Caco-2 (cell line): ENCODE measurements around the gene COX6A2. TPM values are rescaled to one million over a fixed set of nuclear protein-coding genes. Genes with fewer than 3 reads are reported as not detected.
"Not testable (repeated sequence)": the region's sequence is repeated elsewhere in the genome, so short reads cannot be mapped to it uniquely, and the experiment has no call there.

Source experiments
- BruUV-seq: library from RNA; stranded (reverse); fragments of 400-500 nt; replicated peaks from 2 replicates; lab custom pipeline; 2021; lab: Mats Ljungman, UMichigan
- CTCF ChIA-PET: fragments of 300-600 bp; sonication (Branson Sonifier 250); formaldehyde crosslinking; loops from one replicate; lab custom pipeline; 2022; ENCODE audit warnings: antibody characterized with exemption; lab: Charles Lee
- POLR2A ChIA-PET: fragments of 300-600 bp; sonication (Branson Sonifier 250); formaldehyde crosslinking; loops from one replicate; lab custom pipeline; 2022; ENCODE audit warnings: antibody characterized with exemption; lab: Charles Lee
- DNase-seq, 2 experiments: peaks; one replicate each; pipeline versions ENCODE4 v3.0.0 to v3.0.0-alpha.2; 2020 to 2022
- H3K27me3 ChIP-seq: replicated peaks from 2 replicates; pipeline ENCODE4 v1.6.0; 2011; ENCODE audit warnings: low read length; ENCODE audit not compliant: control insufficient read depth, insufficient read depth
- H3K36me3 ChIP-seq: 2 replicates; pipeline ENCODE4 v1.5.1; 2011; ENCODE audit warnings: low read length; ENCODE audit not compliant: control insufficient read depth, insufficient read depth
- H3K4me1 ChIP-seq: fragments of 250-450 bp; sonication (Bioruptor Pico); 2 replicates; pipeline ENCODE4 v1.5.1; 2020; ENCODE audit warnings: mild to moderate bottlenecking
- H3K4me3 ChIP-seq: 2 replicates; pipeline ENCODE4 v1.5.1; 2011; ENCODE audit warnings: low read depth, mild to moderate bottlenecking, control low read depth, low read length
- H3K9me3 ChIP-seq: fragments of 250-450 bp; sonication (Bioruptor Pico); 2 replicates; pipeline ENCODE4 v1.5.1; 2020; ENCODE audit warnings: mild to moderate bottlenecking, moderate library complexity
- H3K27ac Mint-ChIP-seq: one replicate; pipeline ENCODE4 v1.8.0; 2022; ENCODE audit warnings: mixed read lengths; ENCODE audit not compliant: unreplicated experiment
- H3K27me3 Mint-ChIP-seq: one replicate; pipeline ENCODE4 v1.8.0; 2022; ENCODE audit warnings: mixed read lengths; ENCODE audit not compliant: insufficient read depth, unreplicated experiment
- H3K36me3 Mint-ChIP-seq: one replicate; pipeline ENCODE4 v1.8.0; 2022; ENCODE audit warnings: mild to moderate bottlenecking, mixed read lengths; ENCODE audit not compliant: insufficient read depth, unreplicated experiment
- H3K4me1 Mint-ChIP-seq: one replicate; pipeline ENCODE4 v1.8.0; 2022; ENCODE audit warnings: low read depth, mixed read lengths; ENCODE audit not compliant: unreplicated experiment
- H3K4me3 Mint-ChIP-seq: one replicate; pipeline ENCODE4 v1.8.0; 2022; ENCODE audit warnings: mild to moderate bottlenecking, moderate library complexity, mixed read lengths; ENCODE audit not compliant: unreplicated experiment
- H3K9me3 Mint-ChIP-seq: one replicate; pipeline ENCODE4 v1.8.0; 2022; ENCODE audit warnings: mixed read lengths; ENCODE audit not compliant: unreplicated experiment
- intact Hi-C: fragments of 100-400 bp; cut with micrococcal nuclease; formaldehyde crosslinking; loops from one replicate; pipeline ENCODE4 v1.10.0; 2022; ENCODE audit not compliant: unreplicated experiment
- total RNA-seq: library from RNA; stranded (reverse); gene quantifications from 2 replicates; pipeline ENCODE4 v1.2.3, GENCODE V29; 2022
- TF ChIP-seq, protein P1 (sequence below), 2 experiments: fragments of 200-600 bp in 1 of 2; IDR thresholded peaks; 1 replicate in 1 of 2; 2 replicates in 1 of 2; pipeline versions ENCODE4 v1.5.1 to v1.8.0; 2011 to 2022; ENCODE audit warnings: antibody characterized with exemption in 1 of 2, control low read depth in 1 of 2, inconsistent platforms in 1 of 2, low read depth in 1 of 2, low read length in 1 of 2, mild to moderate bottlenecking in 1 of 2, moderate library complexity in 1 of 2; ENCODE audit not compliant: insufficient read depth in 1 of 2, severe bottlenecking in 1 of 2, unreplicated experiment in 1 of 2

Gene COX6A2
- total RNA-seq, 1 experiment from 2014 or later, result not detected

GRCh38 chr16:31441956-31442355 is 13.8 kb upstream of the COX6A2 start:
- intact Hi-C loops, result loop anchor here (1.0 to 10.0 kb wide), 5 partner anchors 13 to 285 kb away; partner anchors contain the start of genes COX6A2 and PYCARD
- POLR2A ChIA-PET, result interaction anchor here (0.9 kb wide), 1 partner anchor 16 kb away, joined by 5 read pairs; no protein-coding TSS in a partner anchor
- H3K27me3 ChIP-seq, result no peaks in the 10 kb centered on the region
- DNase-seq, result no peak
- TF ChIP-seq, protein P1, sequence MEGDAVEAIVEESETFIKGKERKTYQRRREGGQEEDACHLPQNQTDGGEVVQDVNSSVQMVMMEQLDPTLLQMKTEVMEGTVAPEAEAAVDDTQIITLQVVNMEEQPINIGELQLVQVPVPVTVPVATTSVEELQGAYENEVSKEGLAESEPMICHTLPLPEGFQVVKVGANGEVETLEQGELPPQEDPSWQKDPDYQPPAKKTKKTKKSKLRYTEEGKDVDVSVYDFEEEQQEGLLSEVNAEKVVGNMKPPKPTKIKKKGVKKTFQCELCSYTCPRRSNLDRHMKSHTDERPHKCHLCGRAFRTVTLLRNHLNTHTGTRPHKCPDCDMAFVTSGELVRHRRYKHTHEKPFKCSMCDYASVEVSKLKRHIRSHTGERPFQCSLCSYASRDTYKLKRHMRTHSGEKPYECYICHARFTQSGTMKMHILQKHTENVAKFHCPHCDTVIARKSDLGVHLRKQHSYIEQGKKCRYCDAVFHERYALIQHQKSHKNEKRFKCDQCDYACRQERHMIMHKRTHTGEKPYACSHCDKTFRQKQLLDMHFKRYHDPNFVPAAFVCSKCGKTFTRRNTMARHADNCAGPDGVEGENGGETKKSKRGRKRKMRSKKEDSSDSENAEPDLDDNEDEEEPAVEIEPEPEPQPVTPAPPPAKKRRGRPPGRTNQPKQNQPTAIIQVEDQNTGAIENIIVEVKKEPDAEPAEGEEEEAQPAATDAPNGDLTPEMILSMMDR (IDR thresholded peaks at IDR 0.05; ENCODE audit: insufficient read depth in 1 of 2, low read depth in 1 of 2, low read length in 1 of 2, severe bottlenecking in 1 of 2, unreplicated experiment in 1 of 2), result no peak
- no peak overlapping the region for H3K27ac Mint-ChIP-seq
- H3K9me3 ChIP-seq, result no peaks in the 10 kb centered on the region
- TSS peak; percentile 29 for BruUV-seq
- H3K4me1 ChIP-seq, result no peaks in the 10 kb centered on the region
- H3K4me3 Mint-ChIP-seq, result peak overlapping the region; percentile 92
- H3K36me3 ChIP-seq, result no peaks in the 10 kb centered on the region
- CTCF ChIA-PET, result interaction anchor here (0.8 to 2.3 kb wide), 5 partner anchors 10 to 457 kb away, joined by 5 to 12 read pairs (median 6); partner anchors contain the start of gene HSD3B7
- peak overlapping the region; percentile 69 for H3K4me3 ChIP-seq
- H3K4me1 Mint-ChIP-seq, result no peaks in the 10 kb centered on the region
- H3K9me3 Mint-ChIP-seq, result no peaks in the 10 kb centered on the region
- peaks cover 3% of the 10 kb centered on the region for H3K27me3 Mint-ChIP-seq
- no peaks in the 10 kb centered on the region for H3K36me3 Mint-ChIP-seq

DNA sequence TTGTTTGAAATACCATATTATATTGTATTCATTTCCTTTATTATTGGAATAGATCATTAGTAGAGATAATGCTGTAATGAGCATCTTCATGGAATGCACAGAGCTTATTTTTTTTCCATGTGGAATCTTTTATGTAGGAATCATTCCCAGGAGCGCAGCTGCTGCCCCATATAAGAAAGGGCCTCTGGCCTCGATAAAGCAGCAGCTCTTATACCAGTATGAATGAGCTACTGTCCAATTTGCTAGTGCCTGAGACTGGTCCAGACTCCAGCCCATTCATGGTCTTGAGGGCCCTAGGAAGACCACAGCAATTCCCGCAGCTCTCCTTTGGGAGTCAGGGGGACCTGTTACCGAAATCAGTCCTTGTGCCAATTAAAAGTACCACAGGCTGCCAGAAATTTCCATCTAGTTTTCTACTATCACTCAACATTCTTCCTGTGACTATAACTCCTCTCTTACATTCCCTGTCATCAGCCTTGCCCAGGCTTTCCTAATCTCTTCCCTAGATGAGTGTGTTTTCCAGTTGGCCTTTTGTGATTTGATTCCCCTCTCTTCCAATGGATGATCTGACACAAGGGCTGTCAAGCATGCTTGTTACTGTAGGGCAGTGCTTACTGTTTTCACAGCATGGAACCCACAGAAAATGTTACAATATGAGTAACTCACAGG is 12.5 kb upstream of the COX6A2 start:
- TF ChIP-seq, protein P1 (IDR thresholded peaks at IDR 0.05; ENCODE audit: insufficient read depth in 1 of 2, low read depth in 1 of 2, low read length in 1 of 2, severe bottlenecking in 1 of 2, unreplicated experiment in 1 of 2), result no peak
- no TSS peak for BruUV-seq
- no peaks in the 10 kb centered on the region for H3K36me3 ChIP-seq
- POLR2A ChIA-PET, result no interaction called here
- DNase-seq, result no peak
- no peak overlapping the region for H3K27ac Mint-ChIP-seq
- no peaks in the 10 kb centered on the region for H3K27me3 ChIP-seq
- H3K4me1 ChIP-seq, result no peaks in the 10 kb centered on the region
- no peak overlapping the region for H3K4me3 Mint-ChIP-seq
- H3K9me3 ChIP-seq, result no peaks in the 10 kb centered on the region
- H3K4me1 Mint-ChIP-seq, result no peaks in the 10 kb centered on the region
- no peaks in the 10 kb centered on the region for H3K27me3 Mint-ChIP-seq
- CTCF ChIA-PET, result interaction anchor here (1.3 kb wide), 1 partner anchor 19 kb away, joined by 3 read pairs; the partner anchor contains the start of gene ARMC5
- H3K36me3 Mint-ChIP-seq, result no peaks in the 10 kb centered on the region
- no peak overlapping the region for H3K4me3 ChIP-seq
- intact Hi-C loops, result loop anchor here (5.0 to 10.0 kb wide), 3 partner anchors 146 to 283 kb away; partner anchors contain the start of gene PYCARD
- H3K9me3 Mint-ChIP-seq, result no peaks in the 10 kb centered on the region

GRCh38 chr16:31439519-31439918 is 11.4 kb upstream of the COX6A2 start:
- Histone ChIP-seq H3K27me3 (no peaks in the 10 kb centered on the region), H3K4me3 (no peak overlapping the region), H3K9me3 (no peaks in the 10 kb centered on the region), H3K4me1 (no peaks in the 10 kb centered on the region), H3K36me3 (no peaks in the 10 kb centered on the region)
- no peaks in the 10 kb centered on the region for H3K27me3 Mint-ChIP-seq
- H3K36me3 Mint-ChIP-seq, result no peaks in the 10 kb centered on the region
- H3K4me3 Mint-ChIP-seq, result no peak overlapping the region
- intact Hi-C loops, result no loop called here
- CTCF ChIA-PET, result no interaction called here
- POLR2A ChIA-PET, result no interaction called here
- no peak for DNase-seq
- TF ChIP-seq, protein P1 (IDR thresholded peaks at IDR 0.05; ENCODE audit: insufficient read depth in 1 of 2, low read depth in 1 of 2, low read length in 1 of 2, severe bottlenecking in 1 of 2, unreplicated experiment in 1 of 2), result no peak
- H3K4me1 Mint-ChIP-seq, result no peaks in the 10 kb centered on the region
- no peaks in the 10 kb centered on the region for H3K9me3 Mint-ChIP-seq
- no peak overlapping the region for H3K27ac Mint-ChIP-seq
- BruUV-seq, result no TSS peak

- H3K9me3 Mint-ChIP-seq, H3K36me3 ChIP-seq, BruUV-seq, H3K9me3 ChIP-seq, H3K27me3 ChIP-seq, H3K36me3 Mint-ChIP-seq, DNase-seq, intact Hi-C loops, H3K4me1 ChIP-seq, POLR2A ChIA-PET, H3K4me3 Mint-ChIP-seq, H3K27ac Mint-ChIP-seq, H3K4me3 ChIP-seq, H3K4me1 Mint-ChIP-seq, CTCF ChIA-PET, H3K27me3 Mint-ChIP-seq: not testable (repeated sequence)
Observed at GRCh38 chr16:31439023-31439422, 10.9 kb upstream of the COX6A2 start.
